ENCODE results near the gene ZNF568. TPM values are rescaled to one million over a fixed set of nuclear protein-coding genes. Genes with fewer than 3 reads are reported as not detected.

The ZNF568 gene
- total RNA-seq, 2 donors from 2014 or later, result 9.2 to 19.7 TPM

DNA sequence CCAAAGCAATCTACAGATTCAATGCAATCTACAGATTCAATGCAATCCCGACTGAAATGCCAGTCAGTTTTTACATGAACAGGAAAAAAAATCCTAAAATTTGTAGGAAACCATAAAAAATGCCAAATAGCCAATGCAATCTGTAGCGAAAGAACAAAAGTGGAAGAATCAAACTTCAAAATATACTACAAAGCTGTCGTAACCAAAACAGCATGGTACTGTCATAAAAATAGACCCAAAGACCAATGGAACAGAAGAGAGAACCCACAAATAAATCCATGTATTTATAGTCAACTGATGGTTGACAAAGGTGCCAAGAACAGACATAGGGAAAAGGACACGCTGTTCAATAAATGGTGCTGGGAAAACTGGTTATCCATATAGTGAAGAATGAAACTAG lies 17.7 kb upstream of the ZNF568 start:
- Histone ChIP-seq H3K36me3 (peaks cover 67% of the 10 kb centered on the region), H3K4me3 (no peak overlapping the region), H3K27ac (no peak overlapping the region), H3K4me1 (ENCODE audit: control insufficient read depth in 1 of 2, low read depth in 2 of 2) (no peaks in the 10 kb centered on the region), H3K27me3 (replicated peaks; ENCODE audit: insufficient read depth) (no peaks in the 10 kb centered on the region), H3K9me3 (peaks cover 88% of the 10 kb centered on the region)
- ATAC-seq (ENCODE audit: insufficient number of reproducible peaks, low FRiP score, low read depth) (no peak), DNase-seq (ENCODE audit: low spot score) (no peak)
- TF ChIP-seq, protein P1, sequence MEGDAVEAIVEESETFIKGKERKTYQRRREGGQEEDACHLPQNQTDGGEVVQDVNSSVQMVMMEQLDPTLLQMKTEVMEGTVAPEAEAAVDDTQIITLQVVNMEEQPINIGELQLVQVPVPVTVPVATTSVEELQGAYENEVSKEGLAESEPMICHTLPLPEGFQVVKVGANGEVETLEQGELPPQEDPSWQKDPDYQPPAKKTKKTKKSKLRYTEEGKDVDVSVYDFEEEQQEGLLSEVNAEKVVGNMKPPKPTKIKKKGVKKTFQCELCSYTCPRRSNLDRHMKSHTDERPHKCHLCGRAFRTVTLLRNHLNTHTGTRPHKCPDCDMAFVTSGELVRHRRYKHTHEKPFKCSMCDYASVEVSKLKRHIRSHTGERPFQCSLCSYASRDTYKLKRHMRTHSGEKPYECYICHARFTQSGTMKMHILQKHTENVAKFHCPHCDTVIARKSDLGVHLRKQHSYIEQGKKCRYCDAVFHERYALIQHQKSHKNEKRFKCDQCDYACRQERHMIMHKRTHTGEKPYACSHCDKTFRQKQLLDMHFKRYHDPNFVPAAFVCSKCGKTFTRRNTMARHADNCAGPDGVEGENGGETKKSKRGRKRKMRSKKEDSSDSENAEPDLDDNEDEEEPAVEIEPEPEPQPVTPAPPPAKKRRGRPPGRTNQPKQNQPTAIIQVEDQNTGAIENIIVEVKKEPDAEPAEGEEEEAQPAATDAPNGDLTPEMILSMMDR (IDR thresholded peaks at IDR 0.05), result no peak

DNA sequence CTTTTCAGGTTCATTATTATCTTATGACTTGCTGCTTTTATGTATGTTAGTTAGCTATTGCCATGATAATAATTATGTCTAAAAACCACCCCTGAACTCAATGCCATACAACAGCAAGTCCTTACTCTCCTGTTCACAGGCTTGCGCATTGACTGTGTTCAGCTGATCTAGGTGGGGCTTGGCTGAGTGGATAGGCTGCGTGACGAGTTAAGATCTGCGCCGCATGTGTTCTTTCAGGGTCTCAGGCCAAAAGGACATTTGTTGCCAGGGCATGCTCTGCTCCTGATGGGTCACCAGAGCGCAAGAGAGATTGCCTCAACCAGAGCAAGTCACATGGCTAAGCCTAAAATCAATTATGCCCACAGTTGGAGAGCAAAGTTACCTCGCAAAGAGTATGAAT lies 859 bp downstream of the ZNF568 start:
- Histone ChIP-seq H3K36me3 (peaks cover 16% of the 10 kb centered on the region), H3K27ac (peak overlapping the region; percentile 94), H3K27me3 (replicated peaks; ENCODE audit: insufficient read depth) (no peaks in the 10 kb centered on the region), H3K4me3 (peak overlapping the region; percentile 93), H3K9me3 (no peaks in the 10 kb centered on the region), H3K4me1 (ENCODE audit: control insufficient read depth in 1 of 2, low read depth in 2 of 2) (peaks cover 7 to 9% of the 10 kb centered on the region in 2 donors)
- no peak for ATAC-seq (ENCODE audit: insufficient number of reproducible peaks, low FRiP score, low read depth)
- no peak for DNase-seq (ENCODE audit: low spot score)
- TF ChIP-seq, protein P1 (IDR thresholded peaks at IDR 0.05), result no peak

DNA sequence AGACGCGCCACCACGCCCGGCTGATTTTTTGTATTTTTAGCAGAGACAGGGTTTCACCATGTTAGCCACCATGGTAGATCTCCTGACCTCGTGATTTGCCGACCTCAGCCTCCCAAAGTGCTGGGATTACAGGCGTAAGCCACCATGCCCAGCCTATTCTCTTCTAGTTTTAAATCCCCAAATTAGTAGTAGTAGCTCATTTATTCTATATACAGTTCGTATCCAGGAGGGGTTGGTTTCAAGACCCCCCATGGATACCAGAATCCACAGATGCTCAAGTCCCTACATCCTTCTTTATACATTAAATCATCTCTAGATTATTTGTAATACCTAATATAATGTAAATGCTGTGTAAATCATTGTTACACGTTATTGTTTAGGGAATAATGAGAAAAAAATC lies 2.0 kb downstream of the ZNF568 start:
- ATAC-seq (ENCODE audit: insufficient number of reproducible peaks, low FRiP score, low read depth), result no peak
- no peak for DNase-seq (ENCODE audit: low spot score)
- H3K9me3 ChIP-seq, result no peaks in the 10 kb centered on the region
- peaks cover 24% of the 10 kb centered on the region for H3K36me3 ChIP-seq
- TF ChIP-seq, protein P1 (IDR thresholded peaks at IDR 0.05), result no peak
- no peak overlapping the region for H3K4me3 ChIP-seq
- no peak overlapping the region for H3K27ac ChIP-seq
- H3K4me1 ChIP-seq (ENCODE audit: control insufficient read depth in 1 of 2, low read depth in 2 of 2), result peaks cover 7 to 9% of the 10 kb centered on the region in 2 donors
- H3K27me3 ChIP-seq (replicated peaks; ENCODE audit: insufficient read depth), result no peaks in the 10 kb centered on the region

DNA sequence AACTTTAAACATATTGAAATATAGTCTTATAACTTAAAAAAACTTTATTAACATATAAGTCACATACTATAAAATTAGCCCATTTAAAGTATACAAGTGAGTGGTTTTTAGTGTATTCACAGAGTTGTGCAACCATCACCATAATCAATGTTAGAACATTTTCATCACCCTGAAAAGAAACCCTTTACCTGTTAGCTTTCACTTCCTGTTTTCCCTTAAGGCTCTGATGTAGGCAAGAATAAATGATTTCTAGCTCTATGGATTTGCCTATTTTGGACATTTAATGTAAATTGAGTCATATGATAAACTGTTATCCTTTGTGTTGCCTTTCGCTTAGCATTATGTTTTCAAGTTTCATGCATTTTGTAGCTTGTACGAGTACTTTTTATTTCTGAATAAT lies 15.6 kb downstream of the ZNF568 start:
- TF ChIP-seq, protein P1 (IDR thresholded peaks at IDR 0.05), result no peak
- ATAC-seq (ENCODE audit: insufficient number of reproducible peaks, low FRiP score, low read depth) (no peak), DNase-seq (ENCODE audit: low spot score) (no peak)
- Histone ChIP-seq H3K36me3 (peaks cover 36% of the 10 kb centered on the region), H3K4me3 (no peak overlapping the region), H3K27me3 (replicated peaks; ENCODE audit: insufficient read depth) (no peaks in the 10 kb centered on the region), H3K9me3 (peaks cover 63% of the 10 kb centered on the region), H3K4me1 (ENCODE audit: control insufficient read depth in 1 of 2, low read depth in 2 of 2) (no peaks in the 10 kb centered on the region), H3K27ac (no peak overlapping the region)

DNA sequence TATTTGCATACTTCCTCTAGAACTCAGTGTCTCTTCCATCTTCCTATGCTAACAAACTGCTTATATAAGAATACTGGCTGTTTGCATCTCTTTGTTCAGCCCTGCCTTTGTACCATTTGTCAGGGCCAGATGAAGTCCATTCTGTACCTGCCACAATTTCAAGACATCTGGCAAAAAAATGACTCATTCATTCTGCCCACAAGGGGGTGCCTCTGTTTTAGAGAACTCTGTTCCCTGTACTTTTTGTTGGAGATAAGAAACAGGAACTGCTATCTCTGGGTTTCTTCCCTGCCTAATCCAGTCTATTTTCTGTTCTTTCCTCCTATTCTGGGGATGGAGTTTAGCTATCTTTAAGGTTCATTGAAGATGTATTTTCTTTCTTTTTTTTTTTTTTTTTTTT lies 23.0 kb downstream of the ZNF568 start:
- Histone ChIP-seq H3K36me3 (peaks cover 76% of the 10 kb centered on the region), H3K9me3 (peaks cover 46% of the 10 kb centered on the region)

More for the DNA sequence above, 23.0 kb downstream of the ZNF568 start:
- Histone ChIP-seq H3K27me3 (replicated peaks; ENCODE audit: insufficient read depth) (no peaks in the 10 kb centered on the region), H3K27ac (no peak overlapping the region), H3K4me3 (no peak overlapping the region), H3K4me1 (ENCODE audit: control insufficient read depth in 1 of 2, low read depth in 2 of 2) (no peaks in the 10 kb centered on the region)
- TF ChIP-seq, protein P1 (IDR thresholded peaks at IDR 0.05), result no peak
- no peak for ATAC-seq (ENCODE audit: insufficient number of reproducible peaks, low FRiP score, low read depth)
- no peak for DNase-seq (ENCODE audit: low spot score)

All from thoracic aorta (tissue), 2 donors.